Measurements from ENCODE around the gene ANKRD53.

ANKRD53 gene

DNA sequence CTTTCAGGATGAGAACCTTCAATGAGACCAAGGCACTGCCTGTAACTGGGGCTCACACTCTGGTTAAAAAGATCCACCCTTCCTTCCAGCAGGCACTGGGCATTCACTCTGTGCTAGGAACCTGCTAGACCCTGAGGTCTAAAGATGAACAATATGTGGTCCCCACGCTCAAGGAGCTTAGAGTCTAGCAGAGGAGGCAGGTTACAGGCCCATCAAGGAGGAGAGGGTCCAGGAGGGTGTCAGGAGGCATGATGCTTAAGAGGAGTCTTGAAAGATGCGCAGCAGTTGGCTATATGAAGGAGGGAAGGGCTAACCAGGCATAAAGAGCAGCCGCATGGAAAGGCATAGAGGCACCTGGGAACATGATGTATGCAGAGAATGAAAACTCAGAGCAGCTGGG, 4.5 kb downstream of the ANKRD53 start:
- ATAC-seq = no peak

DNA sequence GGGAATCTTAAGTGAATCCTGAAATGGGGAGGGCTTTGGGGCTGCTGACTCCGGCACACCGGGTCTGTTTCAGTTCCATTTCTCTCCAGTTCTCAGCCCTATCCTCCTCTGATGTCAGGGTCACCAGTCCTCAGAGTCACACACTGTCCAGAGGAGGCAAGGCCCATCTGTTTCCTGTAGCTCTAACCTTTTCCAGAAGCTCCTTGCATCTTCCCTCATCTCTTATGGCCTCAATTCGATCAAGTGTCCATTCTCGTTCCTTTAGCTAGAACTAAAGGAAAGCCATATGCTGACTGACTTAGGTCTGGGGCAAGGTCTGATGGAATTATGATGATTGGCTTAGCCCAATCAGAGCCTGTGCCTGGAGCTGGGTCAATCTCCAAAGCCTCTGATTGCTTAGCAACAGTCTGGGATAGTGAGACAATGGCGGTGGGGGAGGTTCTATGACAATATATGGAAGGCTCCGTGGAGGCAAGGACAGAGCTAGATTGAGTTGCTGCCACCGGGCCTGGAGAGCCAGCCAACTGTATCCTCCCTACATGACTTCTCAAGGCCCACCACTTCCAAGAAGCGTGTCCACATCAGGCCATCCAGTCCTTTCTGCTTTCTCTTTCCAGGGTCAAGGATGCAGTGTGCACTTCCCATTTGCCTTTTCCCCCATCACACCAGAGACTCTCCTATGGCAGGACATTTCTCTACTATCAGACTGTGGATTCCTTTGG, 5.2 kb downstream of the ANKRD53 start:
- no peak for TF ChIP-seq ARNTL (CRISPR knock-in tag; IDR thresholded peaks at IDR 0.05; ENCODE audit: borderline replicate concordance, low read depth)
- TF ChIP-seq, protein P1, sequence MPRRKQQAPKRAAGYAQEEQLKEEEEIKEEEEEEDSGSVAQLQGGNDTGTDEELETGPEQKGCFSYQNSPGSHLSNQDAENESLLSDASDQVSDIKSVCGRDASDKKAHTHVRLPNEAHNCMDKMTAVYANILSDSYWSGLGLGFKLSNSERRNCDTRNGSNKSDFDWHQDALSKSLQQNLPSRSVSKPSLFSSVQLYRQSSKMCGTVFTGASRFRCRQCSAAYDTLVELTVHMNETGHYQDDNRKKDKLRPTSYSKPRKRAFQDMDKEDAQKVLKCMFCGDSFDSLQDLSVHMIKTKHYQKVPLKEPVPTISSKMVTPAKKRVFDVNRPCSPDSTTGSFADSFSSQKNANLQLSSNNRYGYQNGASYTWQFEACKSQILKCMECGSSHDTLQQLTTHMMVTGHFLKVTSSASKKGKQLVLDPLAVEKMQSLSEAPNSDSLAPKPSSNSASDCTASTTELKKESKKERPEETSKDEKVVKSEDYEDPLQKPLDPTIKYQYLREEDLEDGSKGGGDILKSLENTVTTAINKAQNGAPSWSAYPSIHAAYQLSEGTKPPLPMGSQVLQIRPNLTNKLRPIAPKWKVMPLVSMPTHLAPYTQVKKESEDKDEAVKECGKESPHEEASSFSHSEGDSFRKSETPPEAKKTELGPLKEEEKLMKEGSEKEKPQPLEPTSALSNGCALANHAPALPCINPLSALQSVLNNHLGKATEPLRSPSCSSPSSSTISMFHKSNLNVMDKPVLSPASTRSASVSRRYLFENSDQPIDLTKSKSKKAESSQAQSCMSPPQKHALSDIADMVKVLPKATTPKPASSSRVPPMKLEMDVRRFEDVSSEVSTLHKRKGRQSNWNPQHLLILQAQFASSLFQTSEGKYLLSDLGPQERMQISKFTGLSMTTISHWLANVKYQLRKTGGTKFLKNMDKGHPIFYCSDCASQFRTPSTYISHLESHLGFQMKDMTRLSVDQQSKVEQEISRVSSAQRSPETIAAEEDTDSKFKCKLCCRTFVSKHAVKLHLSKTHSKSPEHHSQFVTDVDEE (CRISPR knock-in tag; IDR thresholded peaks at IDR 0.05) = no peak
- TF ChIP-seq, protein P2, sequence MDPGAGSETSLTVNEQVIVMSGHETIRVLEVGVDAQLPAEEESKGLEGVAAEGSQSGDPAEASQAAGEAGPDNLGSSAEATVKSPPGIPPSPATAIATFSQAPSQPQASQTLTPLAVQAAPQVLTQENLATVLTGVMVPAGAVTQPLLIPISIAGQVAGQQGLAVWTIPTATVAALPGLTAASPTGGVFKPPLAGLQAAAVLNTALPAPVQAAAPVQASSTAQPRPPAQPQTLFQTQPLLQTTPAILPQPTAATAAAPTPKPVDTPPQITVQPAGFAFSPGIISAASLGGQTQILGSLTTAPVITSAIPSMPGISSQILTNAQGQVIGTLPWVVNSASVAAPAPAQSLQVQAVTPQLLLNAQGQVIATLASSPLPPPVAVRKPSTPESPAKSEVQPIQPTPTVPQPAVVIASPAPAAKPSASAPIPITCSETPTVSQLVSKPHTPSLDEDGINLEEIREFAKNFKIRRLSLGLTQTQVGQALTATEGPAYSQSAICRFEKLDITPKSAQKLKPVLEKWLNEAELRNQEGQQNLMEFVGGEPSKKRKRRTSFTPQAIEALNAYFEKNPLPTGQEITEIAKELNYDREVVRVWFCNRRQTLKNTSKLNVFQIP (CRISPR knock-in tag; IDR thresholded peaks at IDR 0.05; ENCODE audit: borderline replicate concordance, low read depth) = no peak
- TF ChIP-seq PPARA (CRISPR knock-in tag; IDR thresholded peaks at IDR 0.05; ENCODE audit: borderline replicate concordance) = no peak
- no peak for TF ChIP-seq RARB (CRISPR knock-in tag; IDR thresholded peaks at IDR 0.05)
- TF ChIP-seq SNAI2 (CRISPR knock-in tag; IDR thresholded peaks at IDR 0.05) = no peak
- TF ChIP-seq, protein P3, sequence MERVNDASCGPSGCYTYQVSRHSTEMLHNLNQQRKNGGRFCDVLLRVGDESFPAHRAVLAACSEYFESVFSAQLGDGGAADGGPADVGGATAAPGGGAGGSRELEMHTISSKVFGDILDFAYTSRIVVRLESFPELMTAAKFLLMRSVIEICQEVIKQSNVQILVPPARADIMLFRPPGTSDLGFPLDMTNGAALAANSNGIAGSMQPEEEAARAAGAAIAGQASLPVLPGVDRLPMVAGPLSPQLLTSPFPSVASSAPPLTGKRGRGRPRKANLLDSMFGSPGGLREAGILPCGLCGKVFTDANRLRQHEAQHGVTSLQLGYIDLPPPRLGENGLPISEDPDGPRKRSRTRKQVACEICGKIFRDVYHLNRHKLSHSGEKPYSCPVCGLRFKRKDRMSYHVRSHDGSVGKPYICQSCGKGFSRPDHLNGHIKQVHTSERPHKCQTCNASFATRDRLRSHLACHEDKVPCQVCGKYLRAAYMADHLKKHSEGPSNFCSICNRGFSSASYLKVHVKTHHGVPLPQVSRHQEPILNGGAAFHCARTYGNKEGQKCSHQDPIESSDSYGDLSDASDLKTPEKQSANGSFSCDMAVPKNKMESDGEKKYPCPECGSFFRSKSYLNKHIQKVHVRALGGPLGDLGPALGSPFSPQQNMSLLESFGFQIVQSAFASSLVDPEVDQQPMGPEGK (CRISPR knock-in tag; IDR thresholded peaks at IDR 0.05; ENCODE audit: borderline replicate concordance) = no peak
- TF ChIP-seq CSDC2 (CRISPR knock-in tag; IDR thresholded peaks at IDR 0.05) = no peak
- no peak for TF ChIP-seq TCF4 (CRISPR knock-in tag; IDR thresholded peaks at IDR 0.05; ENCODE audit: borderline replicate concordance)
- no peak for TF ChIP-seq ISL1 (CRISPR knock-in tag; IDR thresholded peaks at IDR 0.05)
- TF ChIP-seq BACH2 (CRISPR knock-in tag; IDR thresholded peaks at IDR 0.05; ENCODE audit: borderline replicate concordance) = no peak
- TF ChIP-seq ZC3H10 (CRISPR knock-in tag; IDR thresholded peaks at IDR 0.05) = no peak
- no peak for TF ChIP-seq ZNF8 (CRISPR knock-in tag; IDR thresholded peaks at IDR 0.05)
- TF ChIP-seq ZFP3 (CRISPR knock-in tag; IDR thresholded peaks at IDR 0.05) = no peak
- TF ChIP-seq, protein P4, sequence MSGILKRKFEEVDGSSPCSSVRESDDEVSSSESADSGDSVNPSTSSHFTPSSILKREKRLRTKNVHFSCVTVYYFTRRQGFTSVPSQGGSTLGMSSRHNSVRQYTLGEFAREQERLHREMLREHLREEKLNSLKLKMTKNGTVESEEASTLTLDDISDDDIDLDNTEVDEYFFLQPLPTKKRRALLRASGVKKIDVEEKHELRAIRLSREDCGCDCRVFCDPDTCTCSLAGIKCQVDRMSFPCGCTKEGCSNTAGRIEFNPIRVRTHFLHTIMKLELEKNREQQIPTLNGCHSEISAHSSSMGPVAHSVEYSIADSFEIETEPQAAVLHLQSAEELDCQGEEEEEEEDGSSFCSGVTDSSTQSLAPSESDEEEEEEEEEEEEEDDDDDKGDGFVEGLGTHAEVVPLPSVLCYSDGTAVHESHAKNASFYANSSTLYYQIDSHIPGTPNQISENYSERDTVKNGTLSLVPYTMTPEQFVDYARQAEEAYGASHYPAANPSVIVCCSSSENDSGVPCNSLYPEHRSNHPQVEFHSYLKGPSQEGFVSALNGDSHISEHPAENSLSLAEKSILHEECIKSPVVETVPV (CRISPR knock-in tag; IDR thresholded peaks at IDR 0.05) = no peak
- TF ChIP-seq ZNF70 (CRISPR knock-in tag; IDR thresholded peaks at IDR 0.05) = no peak
- TF ChIP-seq, protein P5, sequence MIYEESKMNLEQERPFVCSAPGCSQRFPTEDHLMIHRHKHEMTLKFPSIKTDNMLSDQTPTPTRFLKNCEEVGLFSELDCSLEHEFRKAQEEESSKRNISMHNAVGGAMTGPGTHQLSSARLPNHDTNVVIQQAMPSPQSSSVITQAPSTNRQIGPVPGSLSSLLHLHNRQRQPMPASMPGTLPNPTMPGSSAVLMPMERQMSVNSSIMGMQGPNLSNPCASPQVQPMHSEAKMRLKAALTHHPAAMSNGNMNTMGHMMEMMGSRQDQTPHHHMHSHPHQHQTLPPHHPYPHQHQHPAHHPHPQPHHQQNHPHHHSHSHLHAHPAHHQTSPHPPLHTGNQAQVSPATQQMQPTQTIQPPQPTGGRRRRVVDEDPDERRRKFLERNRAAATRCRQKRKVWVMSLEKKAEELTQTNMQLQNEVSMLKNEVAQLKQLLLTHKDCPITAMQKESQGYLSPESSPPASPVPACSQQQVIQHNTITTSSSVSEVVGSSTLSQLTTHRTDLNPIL (CRISPR knock-in tag; IDR thresholded peaks at IDR 0.05; ENCODE audit: low read depth) = no peak
- no peak for ATAC-seq

More for the DNA sequence above, 4.5 kb downstream of the ANKRD53 start:
- TF ChIP-seq ZNF70 (CRISPR knock-in tag; IDR thresholded peaks at IDR 0.05) (no peak), PPARA (CRISPR knock-in tag; IDR thresholded peaks at IDR 0.05; ENCODE audit: borderline replicate concordance) (no peak), ZC3H10 (CRISPR knock-in tag; IDR thresholded peaks at IDR 0.05) (no peak), ZNF8 (CRISPR knock-in tag; IDR thresholded peaks at IDR 0.05) (no peak), ARNTL (CRISPR knock-in tag; IDR thresholded peaks at IDR 0.05; ENCODE audit: borderline replicate concordance, low read depth) (no peak), TOX (CRISPR knock-in tag; IDR thresholded peaks at IDR 0.05; ENCODE audit: borderline replicate concordance) (no peak), OSR1 (CRISPR knock-in tag; IDR thresholded peaks at IDR 0.05) (no peak), ISL1 (CRISPR knock-in tag; IDR thresholded peaks at IDR 0.05) (no peak), SNAI2 (CRISPR knock-in tag; IDR thresholded peaks at IDR 0.05) (no peak), ZFP30 (CRISPR knock-in tag; IDR thresholded peaks at IDR 0.05) (no peak)
- TF ChIP-seq, protein P2 (CRISPR knock-in tag; IDR thresholded peaks at IDR 0.05; ENCODE audit: borderline replicate concordance, low read depth) = no peak
